ENCODE data around the gene IL18.

DNA sequence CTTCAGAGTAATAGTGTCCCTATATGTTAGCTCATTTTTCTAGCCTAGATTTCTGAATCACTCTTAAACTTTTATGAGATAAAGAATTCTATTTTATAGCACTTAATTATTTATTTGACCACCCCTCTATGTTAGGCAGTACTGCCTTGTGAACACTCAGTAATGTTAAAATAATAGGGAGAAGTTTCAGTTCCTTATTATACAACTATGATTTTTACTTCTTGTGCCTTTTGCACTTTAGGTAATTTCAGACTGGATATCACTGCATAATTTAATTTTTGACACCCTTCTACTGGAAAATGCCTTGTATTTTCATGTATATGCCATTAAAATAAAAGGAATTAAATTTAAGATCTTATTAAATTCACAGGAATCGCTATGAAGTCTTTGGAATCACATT lies 14.5 kb upstream of the IL18 start:
- TF ChIP-seq RAD21 (IDR thresholded peaks at IDR 0.05; ENCODE audit: low read depth) (no peak), TAF1 (IDR thresholded peaks at IDR 0.05; ENCODE audit: low read depth) (no peak), NFIC (IDR thresholded peaks at IDR 0.05) (no peak), YY1 (IDR thresholded peaks at IDR 0.05; ENCODE audit: low read depth) (no peak), EP300 (IDR thresholded peaks at IDR 0.05; ENCODE audit: borderline replicate concordance) (no peak), CREB1 (IDR thresholded peaks at IDR 0.05; ENCODE audit: low read depth) (no peak), FOXM1 (IDR thresholded peaks at IDR 0.05; ENCODE audit: borderline replicate concordance, low read depth) (no peak), ZBTB7A (IDR thresholded peaks at IDR 0.05; ENCODE audit: low read depth) (no peak), TCF12 (IDR thresholded peaks at IDR 0.05; ENCODE audit: low read depth) (no peak)
- TF ChIP-seq, protein P1, sequence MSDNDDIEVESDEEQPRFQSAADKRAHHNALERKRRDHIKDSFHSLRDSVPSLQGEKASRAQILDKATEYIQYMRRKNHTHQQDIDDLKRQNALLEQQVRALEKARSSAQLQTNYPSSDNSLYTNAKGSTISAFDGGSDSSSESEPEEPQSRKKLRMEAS (IDR thresholded peaks at IDR 0.05), result no peak
- TF ChIP-seq, protein P2, sequence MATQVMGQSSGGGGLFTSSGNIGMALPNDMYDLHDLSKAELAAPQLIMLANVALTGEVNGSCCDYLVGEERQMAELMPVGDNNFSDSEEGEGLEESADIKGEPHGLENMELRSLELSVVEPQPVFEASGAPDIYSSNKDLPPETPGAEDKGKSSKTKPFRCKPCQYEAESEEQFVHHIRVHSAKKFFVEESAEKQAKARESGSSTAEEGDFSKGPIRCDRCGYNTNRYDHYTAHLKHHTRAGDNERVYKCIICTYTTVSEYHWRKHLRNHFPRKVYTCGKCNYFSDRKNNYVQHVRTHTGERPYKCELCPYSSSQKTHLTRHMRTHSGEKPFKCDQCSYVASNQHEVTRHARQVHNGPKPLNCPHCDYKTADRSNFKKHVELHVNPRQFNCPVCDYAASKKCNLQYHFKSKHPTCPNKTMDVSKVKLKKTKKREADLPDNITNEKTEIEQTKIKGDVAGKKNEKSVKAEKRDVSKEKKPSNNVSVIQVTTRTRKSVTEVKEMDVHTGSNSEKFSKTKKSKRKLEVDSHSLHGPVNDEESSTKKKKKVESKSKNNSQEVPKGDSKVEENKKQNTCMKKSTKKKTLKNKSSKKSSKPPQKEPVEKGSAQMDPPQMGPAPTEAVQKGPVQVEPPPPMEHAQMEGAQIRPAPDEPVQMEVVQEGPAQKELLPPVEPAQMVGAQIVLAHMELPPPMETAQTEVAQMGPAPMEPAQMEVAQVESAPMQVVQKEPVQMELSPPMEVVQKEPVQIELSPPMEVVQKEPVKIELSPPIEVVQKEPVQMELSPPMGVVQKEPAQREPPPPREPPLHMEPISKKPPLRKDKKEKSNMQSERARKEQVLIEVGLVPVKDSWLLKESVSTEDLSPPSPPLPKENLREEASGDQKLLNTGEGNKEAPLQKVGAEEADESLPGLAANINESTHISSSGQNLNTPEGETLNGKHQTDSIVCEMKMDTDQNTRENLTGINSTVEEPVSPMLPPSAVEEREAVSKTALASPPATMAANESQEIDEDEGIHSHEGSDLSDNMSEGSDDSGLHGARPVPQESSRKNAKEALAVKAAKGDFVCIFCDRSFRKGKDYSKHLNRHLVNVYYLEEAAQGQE (IDR thresholded peaks at IDR 0.05; ENCODE audit: low read depth), result no peak
